ENCODE data around the gene TUBD1. TPM values are rescaled to one million over a fixed set of nuclear protein-coding genes. Genes with fewer than 3 reads are reported as not detected.
A peak's percentile ranks its signal among the peaks of the same experiment; 100 is the strongest.

TUBD1 gene
- total RNA-seq, 6 experiments from 2014 or later = 2.9 to 5.5 (median 4.4) TPM

GRCh38 chr17:59827721-59828477 lies 64.8 kb downstream of the TUBD1 start:
- WGBS (ENCODE audit: insufficient coverage, low coverage, low lambda C conversion rate, missing lambda C conversion rate) = 70% methylated on average over 4 of the region's 5 CpGs
- peaks cover 0 to 22% (median 2%) of the 10 kb centered on the region in 4 donors for H3K4me1 ChIP-seq
- peak in 3 of 4 donors; percentile 7 to 34 (median 33) for ATAC-seq

GRCh38 chr17:59826706-59827453 lies 65.9 kb downstream of the TUBD1 start:
- Histone ChIP-seq H3K9me3 (no peaks in the 10 kb centered on the region), H3K4me3 (no peak overlapping the region), H3K27me3 (no peaks in the 10 kb centered on the region), H3K36me3 (peaks cover 0 to 8% (median 3%) of the 10 kb centered on the region in 4 donors), H3K27ac (peak overlapping the region in 1 of 3 donors; percentile 90), H3K4me1 (peaks cover 0 to 22% (median 2%) of the 10 kb centered on the region in 4 donors)
- TF ChIP-seq POLR2A (IDR thresholded peaks at IDR 0.05) (no peak), CTCF (IDR thresholded peaks at IDR 0.05) (no peak)
- DNase-seq (no peak), ATAC-seq (no peak)
- WGBS (ENCODE audit: insufficient coverage, low coverage, low lambda C conversion rate, missing lambda C conversion rate) = 88% methylated on average over 3 of the region's 4 CpGs
- intact Hi-C loops (cut with DNase I) = no loop called here

More at GRCh38 chr17:59827721-59828477, 64.8 kb downstream of the TUBD1 start:
- no peaks in the 10 kb centered on the region for H3K9me3 ChIP-seq
- no peak overlapping the region for H3K4me3 ChIP-seq
- H3K27ac ChIP-seq = peak overlapping the region; percentile 70 to 90 (median 82)
- H3K36me3 ChIP-seq = peaks cover 0 to 2% (median under 1%) of the 10 kb centered on the region in 4 donors
- no peak for DNase-seq
- H3K27me3 ChIP-seq = no peaks in the 10 kb centered on the region
- TF ChIP-seq CTCF (IDR thresholded peaks at IDR 0.05) = no peak
- peak; percentile 59 for TF ChIP-seq POLR2A (IDR thresholded peaks at IDR 0.05)
- intact Hi-C loops (cut with DNase I) = no loop called here

- no peak for ATAC-seq
- DNase-seq = no peak
These were observed 67.0 kb downstream of the TUBD1 start for GRCh38 chr17:59825533-59826322.

More at GRCh38 chr17:59825533-59826322, 67.0 kb downstream of the TUBD1 start:
- whole genome bisulfite sequencing (ENCODE audit: insufficient coverage, low coverage, low lambda C conversion rate, missing lambda C conversion rate) = 66% methylated on average over 5 of the region's 5 CpGs
- TF ChIP-seq CTCF (IDR thresholded peaks at IDR 0.05) (no peak), POLR2A (IDR thresholded peaks at IDR 0.05) (no peak)
- Histone ChIP-seq H3K27ac (peak overlapping the region in 1 of 3 donors; percentile 59), H3K9me3 (no peaks in the 10 kb centered on the region), H3K4me1 (peaks cover 0 to 22% (median 2%) of the 10 kb centered on the region in 4 donors), H3K4me3 (no peak overlapping the region), H3K36me3 (peaks cover 0 to 8% (median 3%) of the 10 kb centered on the region in 4 donors), H3K27me3 (no peaks in the 10 kb centered on the region)
- intact Hi-C loops (cut with DNase I) = no loop called here
